ENCODE results near the gene WDR93. TPM values are rescaled to one million over a fixed set of nuclear protein-coding genes. Genes with fewer than 3 reads are reported as not detected.

The WDR93 gene
- total and polyA plus RNA-seq, 5 experiments from 2014 or later, result 0.19 to 0.33 TPM; not detected in 3

DNA sequence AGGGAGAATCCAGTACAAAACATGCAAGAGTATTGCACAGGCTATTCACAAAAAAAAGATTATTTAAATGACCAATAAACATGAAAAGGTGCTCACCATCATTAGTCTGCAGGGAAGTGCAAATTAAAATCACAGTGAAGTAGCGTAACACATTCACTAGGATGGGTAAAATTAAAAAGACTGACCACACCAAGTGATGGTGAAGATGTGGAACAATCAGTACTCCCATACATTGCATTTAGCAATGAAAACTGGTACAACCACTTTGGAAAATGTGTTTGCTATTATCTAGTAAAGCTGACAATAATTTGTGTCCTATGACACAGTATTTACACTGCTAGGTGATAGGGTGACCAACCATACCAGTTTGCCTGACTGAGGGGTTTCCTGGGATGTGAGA, 34.0 kb downstream of the WDR93 start:
- DNase-seq (no peak), ATAC-seq (no peak)
- Mint-ChIP-seq H3K4me1 (no peaks in the 10 kb centered on the region), H3K4me3 (no peak overlapping the region), H3K9me3 (peaks cover 0 to 5% (median 4%) of the 10 kb centered on the region in 9 donors), H3K27me3 (peaks cover 5 to 22% (median 16%) of the 10 kb centered on the region in 5 donors), H3K27ac (no peak overlapping the region), H3K36me3 (peaks cover 0 to 10% (median 4%) of the 10 kb centered on the region in 3 donors)
- POLR2A ChIA-PET, result no interaction called here

DNA sequence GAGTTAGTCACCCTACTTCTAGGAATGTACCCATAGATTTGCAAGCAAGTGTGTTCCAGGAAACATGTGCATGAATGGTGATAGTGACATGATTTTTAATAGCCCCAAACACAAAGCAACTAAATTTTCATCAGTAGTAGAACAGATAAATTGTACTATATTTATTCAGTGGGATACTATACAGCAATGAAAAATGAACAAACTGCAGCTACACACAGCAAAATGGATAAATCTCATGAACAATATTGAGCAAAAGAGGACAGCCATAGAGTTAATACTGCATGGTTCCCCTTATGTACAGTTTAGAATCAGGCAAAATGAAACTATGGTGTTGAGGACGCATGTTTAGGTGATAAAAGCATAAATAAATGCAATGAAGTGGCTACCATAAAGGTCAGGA, 34.5 kb downstream of the WDR93 start:
- DNase-seq (no peak), ATAC-seq (no peak)
- POLR2A ChIA-PET, result no interaction called here
- peaks cover 5 to 22% (median 16%) of the 10 kb centered on the region in 5 donors for H3K27me3 Mint-ChIP-seq
- H3K9me3 Mint-ChIP-seq, result peaks cover 0 to 5% (median 4%) of the 10 kb centered on the region in 9 donors
- no peak overlapping the region for H3K4me3 Mint-ChIP-seq
- H3K36me3 Mint-ChIP-seq, result peaks cover 0 to 10% (median 4%) of the 10 kb centered on the region in 3 donors
- no peak overlapping the region for H3K27ac Mint-ChIP-seq
- no peaks in the 10 kb centered on the region for H3K4me1 Mint-ChIP-seq

GRCh38 chr15:89728254-89728653, 37.6 kb downstream of the WDR93 start:
- POLR2A ChIA-PET, result no interaction called here
- Mint-ChIP-seq H3K4me3 (no peak overlapping the region), H3K4me1 (no peaks in the 10 kb centered on the region), H3K9me3 (peaks cover 0 to 5% (median 3%) of the 10 kb centered on the region in 9 donors), H3K27ac (no peak overlapping the region), H3K27me3 (peaks cover 0 to 13% (median under 1%) of the 10 kb centered on the region in 5 donors), H3K36me3 (peaks cover 0 to 5% (median 4%) of the 10 kb centered on the region in 3 donors)
- no peak for DNase-seq
- no peak for ATAC-seq

GRCh38 chr15:89731275-89731674, 40.7 kb downstream of the WDR93 start:
- DNase-seq (no peak), ATAC-seq (no peak)
- H3K27me3 Mint-ChIP-seq, result peaks cover 2 to 19% (median 9%) of the 10 kb centered on the region in 5 donors
- no peaks in the 10 kb centered on the region for H3K36me3 Mint-ChIP-seq
- no peaks in the 10 kb centered on the region for H3K9me3 Mint-ChIP-seq
- no peaks in the 10 kb centered on the region for H3K4me1 Mint-ChIP-seq
- POLR2A ChIA-PET, result no interaction called here
- H3K27ac Mint-ChIP-seq, result no peak overlapping the region
- no peak overlapping the region for H3K4me3 Mint-ChIP-seq

- Mint-ChIP-seq H3K27ac (no peak overlapping the region), H3K4me1 (no peaks in the 10 kb centered on the region), H3K4me3 (no peak overlapping the region), H3K36me3 (no peaks in the 10 kb centered on the region), H3K9me3 (no peaks in the 10 kb centered on the region), H3K27me3 (peaks cover 5 to 33% (median 7%) of the 10 kb centered on the region in 5 donors)
- DNase-seq, result no peak
- ATAC-seq, result no peak
- POLR2A ChIA-PET, result no interaction called here
Observed at GRCh38 chr15:89732451-89733172, 42.0 kb downstream of the WDR93 start.

DNA sequence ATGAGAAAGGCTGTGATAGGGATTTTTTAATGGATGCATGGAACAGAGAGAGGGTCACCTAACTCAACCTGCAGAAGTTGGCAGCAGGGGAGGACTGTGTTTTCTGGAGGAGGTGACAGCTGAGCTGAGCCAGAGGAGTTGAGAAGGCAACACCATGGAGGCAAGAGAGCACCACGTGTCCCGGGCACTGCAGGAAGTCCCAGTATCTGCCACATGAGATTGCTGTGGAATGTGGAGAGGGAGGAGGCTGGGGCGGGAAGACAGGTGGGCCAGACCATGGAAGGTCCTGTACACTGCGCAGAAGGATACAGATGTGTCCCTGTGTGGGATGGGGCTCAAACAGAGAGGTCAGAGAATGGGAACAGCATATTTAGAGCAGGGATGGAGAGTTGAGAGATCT, 45.2 kb downstream of the WDR93 start:
- POLR2A ChIA-PET, result no interaction called here
- H3K27me3 Mint-ChIP-seq, result peaks cover 5 to 37% (median 7%) of the 10 kb centered on the region in 5 donors
- no peaks in the 10 kb centered on the region for H3K36me3 Mint-ChIP-seq
- no peak for DNase-seq
- no peak overlapping the region for H3K4me3 Mint-ChIP-seq
- H3K9me3 Mint-ChIP-seq, result no peaks in the 10 kb centered on the region
- no peak overlapping the region for H3K27ac Mint-ChIP-seq
- no peak for ATAC-seq
- H3K4me1 Mint-ChIP-seq, result peaks cover 0 to 3% (median 2%) of the 10 kb centered on the region in 4 donors

GRCh38 chr15:89740137-89740536, 49.5 kb downstream of the WDR93 start:
- POLR2A ChIA-PET, result interaction anchor here (0.6 to 1.0 kb wide), 2 partner anchors 11 to 13 kb away, joined by 3 read pairs; partner anchors contain the start of gene MESP1
- H3K9me3 Mint-ChIP-seq, result no peaks in the 10 kb centered on the region
- peaks cover 5 to 29% (median 7%) of the 10 kb centered on the region in 5 donors for H3K27me3 Mint-ChIP-seq
- H3K36me3 Mint-ChIP-seq, result no peaks in the 10 kb centered on the region
- peak overlapping the region in 3 of 10 donors; percentile 26 to 49 (median 39) for H3K4me3 Mint-ChIP-seq
- H3K27ac Mint-ChIP-seq, result no peak overlapping the region
- DNase-seq, result peak in 9 of 10 donors; percentile 35 to 76 (median 60)
- peak; percentile 85 to 96 for ATAC-seq
- peaks cover 0 to 3% (median 2%) of the 10 kb centered on the region in 4 donors for H3K4me1 Mint-ChIP-seq

- Mint-ChIP-seq H3K4me3 (no peak overlapping the region), H3K4me1 (peaks cover 0 to 3% (median 2%) of the 10 kb centered on the region in 4 donors), H3K27ac (no peak overlapping the region), H3K27me3 (peaks cover 0 to 5% (median under 1%) of the 10 kb centered on the region in 5 donors), H3K36me3 (no peaks in the 10 kb centered on the region), H3K9me3 (no peaks in the 10 kb centered on the region)
- no peak for DNase-seq
- no peak for ATAC-seq
- POLR2A ChIA-PET, result interaction anchor here (0.5 kb wide), 1 partner anchor 323 kb away, joined by 11 read pairs; no protein-coding TSS in a partner anchor
Observed at GRCh38 chr15:89743011-89743410, 52.4 kb downstream of the WDR93 start.

DNA sequence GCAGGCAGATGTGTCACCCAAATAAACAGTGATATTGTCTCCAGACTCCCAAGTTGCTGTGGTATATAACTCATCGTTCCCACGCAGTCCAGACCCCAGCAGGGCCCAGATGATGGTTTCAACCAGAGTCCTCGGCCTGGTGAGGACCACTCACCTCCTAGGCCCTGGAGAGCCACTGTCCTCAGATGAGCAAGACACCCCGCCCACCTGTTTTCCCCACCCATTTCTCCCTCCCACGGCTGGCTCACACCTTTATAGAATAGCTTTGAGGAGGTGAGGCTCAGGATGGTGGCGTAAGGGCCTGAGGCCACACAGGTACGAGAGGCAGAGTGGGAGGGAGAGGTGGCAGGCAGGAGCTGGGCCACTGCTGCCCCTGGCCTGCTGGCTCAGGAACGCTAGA, 53.0 kb downstream of the WDR93 start:
- Mint-ChIP-seq H3K27me3 (peaks cover 0 to 5% (median 0%) of the 10 kb centered on the region in 5 donors), H3K4me1 (peaks cover 0 to 3% (median 2%) of the 10 kb centered on the region in 4 donors), H3K4me3 (no peak overlapping the region), H3K36me3 (no peaks in the 10 kb centered on the region), H3K9me3 (no peaks in the 10 kb centered on the region), H3K27ac (no peak overlapping the region)
- DNase-seq (no peak), ATAC-seq (no peak)
- POLR2A ChIA-PET, result interaction anchor here (0.5 kb wide), 1 partner anchor 322 kb away, joined by 11 read pairs; no protein-coding TSS in a partner anchor

- Mint-ChIP-seq H3K27ac (no peak overlapping the region), H3K4me1 (peaks cover under 1 to 8% (median 7%) of the 10 kb centered on the region in 4 donors), H3K36me3 (no peaks in the 10 kb centered on the region), H3K4me3 (no peak overlapping the region), H3K9me3 (no peaks in the 10 kb centered on the region), H3K27me3 (peaks cover 0 to 13% (median 0%) of the 10 kb centered on the region in 5 donors)
- DNase-seq (no peak), ATAC-seq (no peak)
- POLR2A ChIA-PET, result no interaction called here
Observed at GRCh38 chr15:89745131-89745530, 54.5 kb downstream of the WDR93 start.

GRCh38 chr15:89745768-89746167, 55.2 kb downstream of the WDR93 start:
- no peaks in the 10 kb centered on the region for H3K36me3 Mint-ChIP-seq
- ATAC-seq (no peak), DNase-seq (no peak)
- no peak overlapping the region for H3K4me3 Mint-ChIP-seq
- no peaks in the 10 kb centered on the region for H3K9me3 Mint-ChIP-seq
- POLR2A ChIA-PET, result no interaction called here
- peaks cover 0 to 8% (median 6%) of the 10 kb centered on the region in 4 donors for H3K4me1 Mint-ChIP-seq
- no peak overlapping the region for H3K27ac Mint-ChIP-seq
- H3K27me3 Mint-ChIP-seq, result peaks cover 0 to 13% (median 0%) of the 10 kb centered on the region in 5 donors

DNA sequence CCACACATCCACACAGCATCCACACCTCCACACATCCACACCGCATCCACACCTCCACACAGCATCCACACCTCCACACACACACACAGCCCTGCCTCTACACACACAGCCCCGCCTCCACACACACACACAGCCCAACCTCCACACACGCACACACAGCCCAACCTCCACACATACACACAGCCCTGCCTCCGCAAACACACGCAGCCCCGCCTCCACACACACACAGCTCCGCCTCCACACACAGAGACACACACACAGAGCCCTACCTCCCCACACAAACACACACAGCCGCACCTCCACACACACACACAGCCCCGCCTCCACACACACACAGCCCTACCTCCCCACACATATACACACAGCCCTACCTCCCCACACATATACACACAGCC, 55.8 kb downstream of the WDR93 start:
- H3K27ac Mint-ChIP-seq, result no peak overlapping the region
- H3K9me3 Mint-ChIP-seq, result no peaks in the 10 kb centered on the region
- POLR2A ChIA-PET, result no interaction called here
- peaks cover 0 to 13% (median 0%) of the 10 kb centered on the region in 5 donors for H3K27me3 Mint-ChIP-seq
- no peak for DNase-seq
- H3K36me3 Mint-ChIP-seq, result no peaks in the 10 kb centered on the region
- H3K4me1 Mint-ChIP-seq, result peaks cover 0 to 8% (median 6%) of the 10 kb centered on the region in 4 donors
- H3K4me3 Mint-ChIP-seq, result no peak overlapping the region
- no peak for ATAC-seq
